Heart left ventricle (tissue), 16 donors: ENCODE results near the gene OAS1. TPM values are rescaled to one million over a fixed set of nuclear protein-coding genes. Genes with fewer than 3 reads are reported as not detected.
"Not testable (repeated sequence)": the region's sequence is repeated elsewhere in the genome, so short reads cannot be mapped to it uniquely, and the experiment has no call there.

Experiments
- ATAC-seq, 4 donors: fragments of 200-7000 bp; cut with Tn5 transposase; one replicate each; pipeline ENCODE4 v1.9.1; 2020 to 2022; ENCODE audit warnings: moderate library complexity in 4 of 4, mild to moderate bottlenecking in 3 of 4, moderate number of reproducible peaks in 1 of 4
- DNase-seq, 5 donors: peaks; one replicate each; pipeline ENCODE4 v3.0.0-alpha.2; 2020
- H3K27ac ChIP-seq, 12 donors: fragments of 200-600 bp; sonication (generic) in 4 of 12; one replicate each; pipeline versions ENCODE4 v1.5.0 to v1.8.0; 2016 to 2022; ENCODE audit warnings: mild to moderate bottlenecking in 2 of 12
- H3K27me3 ChIP-seq, 9 donors: fragments of 200-600 bp; sonication (generic) in 2 of 9; one replicate each; pipeline versions ENCODE4 v1.5.1 to v1.8.0; 2016 to 2022; ENCODE audit warnings: mild to moderate bottlenecking in 3 of 9
- H3K36me3 ChIP-seq, 9 donors: fragments of 200-600 bp; sonication (generic) in 2 of 9; one replicate each; pipeline versions ENCODE4 v1.5.0 to v1.8.0; 2018 to 2022; ENCODE audit warnings: mild to moderate bottlenecking in 2 of 9
- H3K4me1 ChIP-seq, 12 donors: fragments of 200-600 bp; sonication (generic) in 4 of 12; one replicate each; pipeline versions ENCODE4 v1.5.0 to v1.8.0; 2016 to 2022; ENCODE audit warnings: mild to moderate bottlenecking in 3 of 12
- H3K4me3 ChIP-seq, 12 donors: fragments of 200-600 bp; sonication (generic) in 4 of 12; one replicate each; pipeline versions ENCODE4 v1.5.0 to v1.8.0; 2017 to 2022; ENCODE audit warnings: mild to moderate bottlenecking in 9 of 12, moderate library complexity in 4 of 12
- H3K9me3 ChIP-seq, 12 donors: fragments of 200-600 bp; sonication (generic) in 4 of 12; one replicate each; pipeline versions ENCODE4 v1.5.0 to v1.8.0; 2016 to 2022; ENCODE audit warnings: mild to moderate bottlenecking in 1 of 12
- CTCF ChIP-seq, 12 donors: fragments of 200-600 bp; sonication (generic) in 4 of 12; IDR thresholded peaks; one replicate each; pipeline versions ENCODE4 v1.5.0 to v1.8.0; 2018 to 2022; ENCODE audit warnings: antibody characterized with exemption in 12 of 12, mild to moderate bottlenecking in 5 of 12
- POLR2A ChIP-seq, 2 donors: fragments of 450-650 bp; IDR thresholded peaks; one replicate each; pipeline ENCODE4 v1.6.1; 2017; ENCODE audit warnings: antibody characterized with exemption in 2 of 2, mild to moderate bottlenecking in 2 of 2, moderate library complexity in 2 of 2
- WGBS, 4 donors: extraction: QIAGEN DNeasy Blood & Tissue Kit in 2 of 4; methylation state at CpG; one replicate each; pipeline versions ENCODE4 v1.1.5 to v1.1.7; 2013 to 2018; 5-methylcytosine and 5-hydroxymethylcytosine counted together
- intact Hi-C, 10 donors: fragments of 100-400 bp; cut with DNase I; formaldehyde crosslinking; loops; one replicate each; pipeline versions ENCODE4 v1.11.1 to v1.14.2; 2022
- polyA plus RNA-seq, 2 donors: library from polyadenylated mRNA; stranded (reverse); fragments of 200-250 nt; gene quantifications; one replicate each; pipeline ENCODE4 v1.2.3, GENCODE V29; 2013
- total RNA-seq, 9 donors: library from RNA; depleted of rRNA in 2 of 9; stranded (reverse); fragments of >200 nt in 2 of 9; fragmentation: NEBNext Ultra II Directional in 3 of 9; extraction: Animal tissue kit (Norgen Biotek cat#: 25700) in 3 of 9; gene quantifications; one replicate each; pipeline versions ENCODE4 v1.1.0 to v1.2.4, GENCODE V29; 2016 to 2023
- donor health status: ischemic (EF 13 %, LVEDD 7.1; RV severe dilation, severe dysfunction).
- donor health status: healthy with polysubstance abuse.
- donor health status: DM: no; HTN: yes; CAD: no.
- donor health status: DM: no; HTN: no; CAD: no.
- donor health status: ischemic (EF 25% LVEDD 6.9; RV normal size, moderate dysfunction).
- donor health status: ischemic (EF 25% LVEDD 5.7; RV mildly dilated, moderate dysfunction).
- donor health status: healthy.
- donor health status: DM: yes; HTN: yes; CAD: no.
- donor health status: ischemic (EF 35%, LVEDD 5.7; RV mildly dilated, moderate dysfunction).
- donor health status: nonischemic (EF 11% LVEDD 7.7; RV severe dilation, severe dysfunction).
- donor health status: DM: yes; HTN: yes; CAD: no.
- donor health status: PGD.
- donor health status: ischemic (EF 29% LVEDD 5.4; RV normal size, mild dysfunction).
- donor health status: nonischemic (EF 23%, LVEDD 6.1; RV moderate dilation, normal function).

OAS1 gene
- total and polyA plus RNA-seq, 11 donors, result 4.1 to 34.8 (median 5.8) TPM

- TF ChIP-seq CTCF (IDR thresholded peaks at IDR 0.05) (no peak), POLR2A (IDR thresholded peaks at IDR 0.05) (no peak)
Measured at GRCh38 chr12:112947761-112948160, 41.0 kb downstream of the OAS1 start.

GRCh38 chr12:112948806-112949205, 42.0 kb downstream of the OAS1 start:
- no peak for DNase-seq
- TF ChIP-seq POLR2A (IDR thresholded peaks at IDR 0.05), result no peak
- TF ChIP-seq CTCF (IDR thresholded peaks at IDR 0.05), result no peak
- WGBS, 4 donors, result 91 to 98% (median 94%) methylated on average over 6 to 7 of the region's 7 CpGs
- Histone ChIP-seq H3K27ac (no peak overlapping the region), H3K4me3 (no peak overlapping the region), H3K36me3 (peaks cover 0 to 92% (median 57%) of the 10 kb centered on the region in 9 donors), H3K4me1 (no peaks in the 10 kb centered on the region), H3K27me3 (no peaks in the 10 kb centered on the region), H3K9me3 (peaks cover 0 to 16% (median 0%) of the 10 kb centered on the region in 12 donors)
- intact Hi-C loops, result no loop called here
- ATAC-seq, result no peak

More at GRCh38 chr12:112947761-112948160, 41.0 kb downstream of the OAS1 start:
- Histone ChIP-seq H3K27ac (no peak overlapping the region), H3K27me3 (no peaks in the 10 kb centered on the region), H3K4me3 (no peak overlapping the region), H3K9me3 (peaks cover 0 to 16% (median 0%) of the 10 kb centered on the region in 12 donors), H3K4me1 (no peaks in the 10 kb centered on the region), H3K36me3 (peaks cover 0 to 100% (median 57%) of the 10 kb centered on the region in 9 donors)
- WGBS, 4 donors, result 92 to 96% (median 95%) methylated on average over 5 of the region's 5 CpGs
- ATAC-seq (no peak), DNase-seq (no peak)
- intact Hi-C loops, result no loop called here

GRCh38 chr12:112950701-112951100, 43.9 kb downstream of the OAS1 start:
- H3K36me3 ChIP-seq, result peaks cover 0 to 79% (median 51%) of the 10 kb centered on the region in 9 donors
- no peak overlapping the region for H3K27ac ChIP-seq
- intact Hi-C loops, result no loop called here
- TF ChIP-seq POLR2A (IDR thresholded peaks at IDR 0.05) (no peak), CTCF (IDR thresholded peaks at IDR 0.05) (no peak)
- H3K9me3 ChIP-seq, result peaks cover 0 to 16% (median 0%) of the 10 kb centered on the region in 12 donors
- H3K4me1 ChIP-seq, result no peaks in the 10 kb centered on the region
- H3K4me3 ChIP-seq, result no peak overlapping the region
- DNase-seq (no peak), ATAC-seq (no peak)
- 91 to 93% (median 91%) methylated on average over 10 to 11 of the region's 11 CpGs for WGBS, 4 donors
- no peaks in the 10 kb centered on the region for H3K27me3 ChIP-seq

GRCh38 chr12:112957125-112957524, 50.4 kb downstream of the OAS1 start:
- DNase-seq, H3K4me1 ChIP-seq, intact Hi-C loops, H3K4me3 ChIP-seq, ATAC-seq, H3K27me3 ChIP-seq, H3K27ac ChIP-seq: not testable (repeated sequence)
- Histone ChIP-seq H3K9me3 (peaks cover 0 to 27% (median 3%) of the 10 kb centered on the region in 12 donors), H3K36me3 (peaks cover 0 to 75% (median 17%) of the 10 kb centered on the region in 9 donors)
- 91 to 93% (median 92%) methylated on average over 4 of the region's 4 CpGs for WGBS, 4 donors

- intact Hi-C loops, result no loop called here
- H3K9me3 ChIP-seq, result peaks cover 0 to 22% (median 2%) of the 10 kb centered on the region in 12 donors
- 78 to 89% (median 84%) methylated on average over 7 of the region's 7 CpGs for WGBS, 4 donors
- peaks cover 0 to 96% (median 52%) of the 10 kb centered on the region in 9 donors for H3K36me3 ChIP-seq
- no peak for DNase-seq
- H3K4me3 ChIP-seq, result no peak overlapping the region
- no peak overlapping the region for H3K27ac ChIP-seq
- H3K27me3 ChIP-seq, result no peaks in the 10 kb centered on the region
- ATAC-seq, result no peak
- no peak for TF ChIP-seq POLR2A (IDR thresholded peaks at IDR 0.05)
- no peak for TF ChIP-seq CTCF (IDR thresholded peaks at IDR 0.05)
- no peaks in the 10 kb centered on the region for H3K4me1 ChIP-seq
Measured at GRCh38 chr12:112961074-112961473, 54.3 kb downstream of the OAS1 start.
